ENCODE measurements around the gene RASA3. TPM values are rescaled to one million over a fixed set of nuclear protein-coding genes. Genes with fewer than 3 reads are reported as not detected.

Gene RASA3
- total RNA-seq, 4 donors from 2014 or later: 25.0 to 43.1 (median 30.2) TPM

DNA sequence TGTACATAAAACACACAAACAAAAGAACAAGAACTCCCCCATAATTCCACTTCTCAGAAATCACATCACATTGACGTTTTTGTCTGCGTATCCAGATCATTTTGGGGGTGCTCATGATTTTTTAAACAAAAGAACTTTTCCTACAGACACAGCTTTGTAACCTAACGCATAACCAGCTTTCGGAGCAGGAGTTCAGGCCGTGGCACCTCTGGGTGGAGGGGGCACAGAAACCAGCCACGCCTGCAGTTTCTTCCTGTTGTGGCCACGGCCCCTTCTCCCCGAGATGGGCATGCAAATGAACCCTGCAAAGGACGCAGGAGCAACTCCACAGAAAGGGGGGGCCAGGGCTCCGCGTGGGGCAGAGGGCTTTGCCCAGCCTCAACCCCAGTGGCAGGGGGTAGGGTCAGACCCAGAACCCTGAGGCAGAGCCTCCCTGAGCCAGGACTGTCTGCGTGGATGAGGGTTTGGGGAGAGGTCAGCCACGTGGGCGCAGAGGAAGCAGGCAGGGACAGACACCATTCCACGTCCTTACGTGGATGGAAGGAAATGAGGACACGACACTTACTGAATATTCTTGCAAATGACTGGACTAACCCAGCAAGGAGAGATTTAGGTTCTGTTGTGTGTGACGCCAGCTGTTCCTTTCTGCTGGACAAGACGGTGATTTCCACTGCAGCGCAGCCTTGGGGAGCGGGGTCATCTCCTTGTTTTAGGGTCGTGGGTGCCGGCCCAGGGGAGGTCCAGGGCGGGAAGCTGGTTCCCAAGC lies 64.4 kb downstream of the RASA3 start:
- peak overlapping the region in 3 of 4 donors; percentile 92 to 99 (median 98) for H3K27ac ChIP-seq
- no peaks in the 10 kb centered on the region for H3K27me3 ChIP-seq
- no peaks in the 10 kb centered on the region for H3K9me3 ChIP-seq
- ATAC-seq: no peak
- H3K4me1 ChIP-seq: peaks cover 0 to 76% (median 48%) of the 10 kb centered on the region in 3 donors
- peaks cover 0 to 8% of the 10 kb centered on the region in 2 donors for H3K36me3 ChIP-seq
- no peak for TF ChIP-seq EP300 (IDR thresholded peaks at IDR 0.05)
- TF ChIP-seq POLR2A (IDR thresholded peaks at IDR 0.05): no peak
- no peak for TF ChIP-seq CTCF (IDR thresholded peaks at IDR 0.05)
- no peak for TF ChIP-seq POLR2AphosphoS5 (IDR thresholded peaks at IDR 0.05)
- H3K4me3 ChIP-seq: no peak overlapping the region
- 58 to 65% methylated on average over 7 to 8 of the region's 24 CpGs for WGBS, 2 donors (ENCODE audit: low coverage in 1 of 2)

GRCh38 chr13:114067381-114067885 lies 65.0 kb downstream of the RASA3 start:
- Histone ChIP-seq H3K27me3 (no peaks in the 10 kb centered on the region), H3K4me1 (peaks cover 0 to 82% (median 53%) of the 10 kb centered on the region in 3 donors), H3K27ac (peak overlapping the region in 3 of 4 donors; percentile 92 to 99 (median 98))

DNA sequence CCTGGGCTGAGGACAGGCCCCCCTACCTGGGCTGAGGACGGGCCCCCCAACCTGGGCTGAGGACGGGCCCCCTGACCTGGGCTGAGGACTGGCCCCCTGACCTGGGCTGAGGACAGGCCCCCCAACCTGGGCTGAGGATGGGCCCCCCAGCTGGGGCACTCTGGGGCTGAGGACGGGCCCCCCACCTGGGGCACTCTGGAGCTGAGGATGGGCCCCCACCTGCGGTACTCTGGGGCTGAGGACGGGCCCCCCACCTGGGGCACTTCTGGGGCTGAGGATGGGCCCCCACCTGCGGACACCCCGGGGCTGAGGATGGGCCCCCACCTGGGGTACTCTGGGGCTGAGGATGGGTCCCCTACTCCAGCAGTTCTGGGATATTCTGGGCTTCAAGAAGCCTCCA lies 65.5 kb downstream of the RASA3 start:
- Histone ChIP-seq H3K4me3 (no peak overlapping the region), H3K36me3 (no peaks in the 10 kb centered on the region), H3K27ac (peak overlapping the region in 3 of 4 donors; percentile 92 to 99 (median 98)), H3K4me1 (peaks cover 0 to 82% (median 54%) of the 10 kb centered on the region in 3 donors), H3K27me3 (no peaks in the 10 kb centered on the region), H3K9me3 (no peaks in the 10 kb centered on the region)
- WGBS, 2 donors (ENCODE audit: low coverage in 1 of 2): 100% methylated on average over 3 of the region's 7 CpGs; no CpG with 5 or more reads in 1 of the 2 donors
- TF ChIP-seq POLR2AphosphoS5 (IDR thresholded peaks at IDR 0.05): no peak
- no peak for TF ChIP-seq POLR2A (IDR thresholded peaks at IDR 0.05)
- TF ChIP-seq EP300 (IDR thresholded peaks at IDR 0.05): no peak
- no peak for TF ChIP-seq CTCF (IDR thresholded peaks at IDR 0.05)
- no peak for ATAC-seq

More at GRCh38 chr13:114067381-114067885, 65.0 kb downstream of the RASA3 start:
- H3K4me3 ChIP-seq: no peak overlapping the region
- ATAC-seq: no peak
- H3K36me3 ChIP-seq: peaks cover 0 to 2% of the 10 kb centered on the region in 2 donors
- no peak for TF ChIP-seq EP300 (IDR thresholded peaks at IDR 0.05)
- no peak for TF ChIP-seq POLR2A (IDR thresholded peaks at IDR 0.05)
- TF ChIP-seq POLR2AphosphoS5 (IDR thresholded peaks at IDR 0.05): no peak
- TF ChIP-seq CTCF (IDR thresholded peaks at IDR 0.05): no peak
- no peaks in the 10 kb centered on the region for H3K9me3 ChIP-seq
- 68 to 69% methylated on average over 8 to 9 of the region's 9 CpGs for WGBS, 2 donors (ENCODE audit: low coverage in 1 of 2)

DNA sequence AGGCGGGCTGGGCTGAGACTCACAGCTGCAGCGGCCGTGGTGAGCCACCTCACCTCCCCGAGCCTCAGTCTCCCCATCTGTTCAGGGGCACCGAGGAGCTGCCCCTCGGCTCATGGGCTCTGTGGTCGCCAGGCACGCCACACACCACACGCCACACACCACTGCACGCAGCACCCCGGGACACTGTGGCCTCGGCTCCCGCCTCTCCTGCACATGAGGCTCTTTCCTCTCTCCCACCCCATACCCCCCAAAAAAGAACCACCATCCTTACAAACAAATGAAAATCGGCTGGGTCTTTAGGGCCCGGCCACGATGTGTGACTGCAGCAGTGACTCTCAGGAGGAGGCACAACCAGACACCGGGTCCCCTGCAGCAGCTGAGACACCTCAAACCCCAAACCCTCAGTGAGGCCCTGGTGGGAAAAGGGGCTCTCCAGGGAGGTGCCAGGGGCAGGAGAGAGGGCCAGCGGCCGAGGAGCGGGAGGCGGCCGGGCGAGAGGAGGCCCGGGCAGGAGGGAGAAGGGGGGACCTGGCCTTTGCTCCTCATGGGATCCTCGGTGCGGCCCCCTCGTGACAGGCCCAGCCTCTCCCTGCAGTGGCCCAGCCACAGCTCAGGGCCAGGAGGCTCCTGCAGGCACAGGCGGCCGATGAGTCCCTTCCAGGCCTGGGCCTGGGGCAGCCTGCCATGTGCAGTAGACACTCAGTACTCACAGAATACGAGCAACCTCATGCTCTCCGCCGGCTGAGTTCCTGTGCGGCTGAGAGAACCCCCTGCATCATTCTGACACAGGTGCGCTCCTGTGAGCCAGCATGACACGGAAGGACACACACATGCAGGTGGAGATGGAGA lies 66.3 kb downstream of the RASA3 start:
- ATAC-seq: no peak
- WGBS, 2 donors (ENCODE audit: low coverage in 1 of 2): 73% methylated on average over 5 of the region's 35 CpGs; no CpG with 5 or more reads in 1 of the 2 donors
- no peaks in the 10 kb centered on the region for H3K36me3 ChIP-seq
- peaks cover 0 to 75% (median 54%) of the 10 kb centered on the region in 3 donors for H3K4me1 ChIP-seq
- H3K27ac ChIP-seq: peak overlapping the region; percentile 92 to 99 (median 95)
- H3K4me3 ChIP-seq: peak overlapping the region in 1 of 2 donors; percentile 47
- TF ChIP-seq EP300 (IDR thresholded peaks at IDR 0.05) (no peak), CTCF (IDR thresholded peaks at IDR 0.05) (no peak), POLR2AphosphoS5 (IDR thresholded peaks at IDR 0.05) (no peak), POLR2A (IDR thresholded peaks at IDR 0.05) (no peak)
- no peaks in the 10 kb centered on the region for H3K9me3 ChIP-seq
- no peaks in the 10 kb centered on the region for H3K27me3 ChIP-seq

Measured in gastroesophageal sphincter (tissue), 4 donors.